CD4-positive, alpha-beta T cell (primary cell): ENCODE measurements around the gene CST7. TPM values are rescaled to one million over a fixed set of nuclear protein-coding genes. Genes with fewer than 3 reads are reported as not detected.
A peak's percentile ranks its signal among the peaks of the same experiment; 100 is the strongest.

Source experiments
- ATAC-seq: fragments of 200-7000 bp; cut with Tn5 transposase; one replicate; pipeline ENCODE4 v1.10.0; 2022; ENCODE audit warnings: mild to moderate bottlenecking; ENCODE audit not compliant: poor library complexity
- CTCF ChIA-PET: fragments of 350-600 bp; sonication (Branson Sonifier 250); formaldehyde crosslinking; loops from one replicate; lab custom pipeline; 2021; ENCODE audit warnings: antibody characterized with exemption, inconsistent platforms; lab: Charles Lee
- POLR2A ChIA-PET: fragments of 350-600 bp; sonication (Branson Sonifier 250); formaldehyde crosslinking; loops from one replicate; lab custom pipeline; 2021; ENCODE audit warnings: antibody characterized with exemption, inconsistent platforms; lab: Charles Lee
- DNase-seq, 14 experiments: peaks; one replicate each; pipeline ENCODE4 v3.0.0-alpha.2; 2013 to 2020; ENCODE audit warnings: mixed read lengths in 2 of 14
- H3K27ac ChIP-seq, 2 donors: one replicate each; pipeline versions ENCODE4 v1.5.1 to v1.7.0; 2013; ENCODE audit warnings: low read length in 2 of 2, low read depth in 1 of 2, mild to moderate bottlenecking in 1 of 2
- H3K27me3 ChIP-seq, 2 experiments: 1 replicate in 1 of 2; 2 replicates in 1 of 2; pipeline versions ENCODE4 v1.6.1 to v1.7.0; 2013; ENCODE audit warnings: low read length in 2 of 2, control low read depth in 1 of 2, mild to moderate bottlenecking in 1 of 2, moderate library complexity in 1 of 2; ENCODE audit not compliant: insufficient read depth in 2 of 2, control insufficient read depth in 1 of 2
- H3K36me3 ChIP-seq: one replicate; pipeline ENCODE4 v1.6.1; 2013; ENCODE audit warnings: low read length, control low read depth; ENCODE audit not compliant: insufficient read depth
- H3K4me1 ChIP-seq: one replicate; pipeline ENCODE4 v1.6.1; 2013; ENCODE audit warnings: low read length, control low read depth; ENCODE audit not compliant: insufficient read depth
- H3K4me3 ChIP-seq: one replicate; pipeline ENCODE4 v1.5.1; 2013; ENCODE audit warnings: mild to moderate bottlenecking, low read length, moderate library complexity
- H3K9me3 ChIP-seq, 2 experiments: 1 replicate in 1 of 2; 2 replicates in 1 of 2; pipeline versions ENCODE4 v1.6.1 to v1.7.0; 2013; ENCODE audit warnings: low read length in 2 of 2, mild to moderate bottlenecking in 2 of 2, control low read depth in 1 of 2, moderate library complexity in 1 of 2; ENCODE audit not compliant: control insufficient read depth in 1 of 2, insufficient read depth in 1 of 2
- H3K27ac Mint-ChIP-seq: one replicate; pipeline ENCODE4 v1.8.0; 2020; ENCODE audit warnings: mixed read lengths
- H3K27me3 Mint-ChIP-seq: one replicate; pipeline ENCODE4 v1.8.0; 2021; ENCODE audit warnings: mixed read lengths
- H3K36me3 Mint-ChIP-seq: one replicate; pipeline ENCODE4 v1.8.0; 2021; ENCODE audit warnings: low read depth, mixed read lengths
- H3K4me1 Mint-ChIP-seq: one replicate; pipeline ENCODE4 v1.8.0; 2021; ENCODE audit warnings: low read depth, mixed read lengths
- H3K4me3 Mint-ChIP-seq: one replicate; pipeline ENCODE4 v1.8.0; 2020; ENCODE audit warnings: mild to moderate bottlenecking, mixed read lengths
- H3K9me3 Mint-ChIP-seq: one replicate; pipeline ENCODE4 v1.8.0; 2020; ENCODE audit warnings: mixed read lengths
- intact Hi-C, 2 experiments: fragments of 100-400 bp; cut with DNase I in 1 of 2; cut with micrococcal nuclease in 1 of 2; formaldehyde crosslinking; loops; one replicate each; pipeline versions ENCODE4 v1.15.1 to v1.9.0; 2023 to 2025; cut with DNase I, micrococcal nuclease
- total RNA-seq, 174 experiments: library from RNA in 2 of 174; stranded (reverse) in 2 of 174; gene quantifications; one replicate each; pipeline ENCODE4 v1.2.3 and lab custom pipeline; 2021 to 2026
- TF ChIP-seq, protein P1 (sequence below): fragments of 200-600 bp; IDR thresholded peaks from one replicate; pipeline ENCODE4 v1.8.0; 2022; ENCODE audit warnings: antibody characterized with exemption, mild to moderate bottlenecking

The CST7 gene
- total RNA-seq, 2 experiments from 2014 or later, result 3.2 to 4.4 TPM

GRCh38 chr20:24949756-24950127 lies 673 bp downstream of the CST7 start:
- H3K9me3 ChIP-seq, result no peaks in the 10 kb centered on the region
- H3K4me3 ChIP-seq, result peak overlapping the region; percentile 66
- H3K27me3 ChIP-seq, result no peaks in the 10 kb centered on the region
- peak overlapping the region; percentile 36 for H3K4me3 Mint-ChIP-seq
- CTCF ChIA-PET, result no interaction called here
- DNase-seq (no peak), ATAC-seq (no peak)
- POLR2A ChIA-PET, result interaction anchor here (1.2 kb wide), 1 partner anchor 108 kb away, joined by 3 read pairs; the partner anchor contains the start of gene ACSS1
- H3K27ac Mint-ChIP-seq, result peak overlapping the region; percentile 73
- H3K4me1 ChIP-seq, result peaks cover 59% of the 10 kb centered on the region
- H3K36me3 Mint-ChIP-seq, result peaks cover 16% of the 10 kb centered on the region
- TF ChIP-seq, protein P1, sequence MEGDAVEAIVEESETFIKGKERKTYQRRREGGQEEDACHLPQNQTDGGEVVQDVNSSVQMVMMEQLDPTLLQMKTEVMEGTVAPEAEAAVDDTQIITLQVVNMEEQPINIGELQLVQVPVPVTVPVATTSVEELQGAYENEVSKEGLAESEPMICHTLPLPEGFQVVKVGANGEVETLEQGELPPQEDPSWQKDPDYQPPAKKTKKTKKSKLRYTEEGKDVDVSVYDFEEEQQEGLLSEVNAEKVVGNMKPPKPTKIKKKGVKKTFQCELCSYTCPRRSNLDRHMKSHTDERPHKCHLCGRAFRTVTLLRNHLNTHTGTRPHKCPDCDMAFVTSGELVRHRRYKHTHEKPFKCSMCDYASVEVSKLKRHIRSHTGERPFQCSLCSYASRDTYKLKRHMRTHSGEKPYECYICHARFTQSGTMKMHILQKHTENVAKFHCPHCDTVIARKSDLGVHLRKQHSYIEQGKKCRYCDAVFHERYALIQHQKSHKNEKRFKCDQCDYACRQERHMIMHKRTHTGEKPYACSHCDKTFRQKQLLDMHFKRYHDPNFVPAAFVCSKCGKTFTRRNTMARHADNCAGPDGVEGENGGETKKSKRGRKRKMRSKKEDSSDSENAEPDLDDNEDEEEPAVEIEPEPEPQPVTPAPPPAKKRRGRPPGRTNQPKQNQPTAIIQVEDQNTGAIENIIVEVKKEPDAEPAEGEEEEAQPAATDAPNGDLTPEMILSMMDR, result no peak
- no peaks in the 10 kb centered on the region for H3K27me3 Mint-ChIP-seq
- peak overlapping the region; percentile 33 to 38 for H3K27ac ChIP-seq
- H3K4me1 Mint-ChIP-seq, result peaks cover 24% of the 10 kb centered on the region
- H3K9me3 Mint-ChIP-seq, result peaks cover 14% of the 10 kb centered on the region
- intact Hi-C loops, result no loop called here
- peaks cover 2% of the 10 kb centered on the region for H3K36me3 ChIP-seq

- Mint-ChIP-seq H3K27ac (peak overlapping the region; percentile 73), H3K9me3 (peaks cover 12% of the 10 kb centered on the region), H3K27me3 (no peaks in the 10 kb centered on the region), H3K36me3 (peaks cover 15% of the 10 kb centered on the region), H3K4me1 (peaks cover 29% of the 10 kb centered on the region), H3K4me3 (peak overlapping the region; percentile 36)
- intact Hi-C loops, result no loop called here
- no peaks in the 10 kb centered on the region for H3K9me3 ChIP-seq
- peaks cover 64% of the 10 kb centered on the region for H3K4me1 ChIP-seq
- ChIA-PET CTCF (no interaction called here), POLR2A (no interaction called here)
- peak overlapping the region; percentile 66 for H3K4me3 ChIP-seq
- TF ChIP-seq, protein P1, result no peak
- H3K36me3 ChIP-seq, result peaks cover 2% of the 10 kb centered on the region
- DNase-seq (no peak), ATAC-seq (no peak)
- peak overlapping the region; percentile 33 to 38 for H3K27ac ChIP-seq
- no peaks in the 10 kb centered on the region for H3K27me3 ChIP-seq
Measured at GRCh38 chr20:24950128-24950835, 1.2 kb downstream of the CST7 start.

DNA sequence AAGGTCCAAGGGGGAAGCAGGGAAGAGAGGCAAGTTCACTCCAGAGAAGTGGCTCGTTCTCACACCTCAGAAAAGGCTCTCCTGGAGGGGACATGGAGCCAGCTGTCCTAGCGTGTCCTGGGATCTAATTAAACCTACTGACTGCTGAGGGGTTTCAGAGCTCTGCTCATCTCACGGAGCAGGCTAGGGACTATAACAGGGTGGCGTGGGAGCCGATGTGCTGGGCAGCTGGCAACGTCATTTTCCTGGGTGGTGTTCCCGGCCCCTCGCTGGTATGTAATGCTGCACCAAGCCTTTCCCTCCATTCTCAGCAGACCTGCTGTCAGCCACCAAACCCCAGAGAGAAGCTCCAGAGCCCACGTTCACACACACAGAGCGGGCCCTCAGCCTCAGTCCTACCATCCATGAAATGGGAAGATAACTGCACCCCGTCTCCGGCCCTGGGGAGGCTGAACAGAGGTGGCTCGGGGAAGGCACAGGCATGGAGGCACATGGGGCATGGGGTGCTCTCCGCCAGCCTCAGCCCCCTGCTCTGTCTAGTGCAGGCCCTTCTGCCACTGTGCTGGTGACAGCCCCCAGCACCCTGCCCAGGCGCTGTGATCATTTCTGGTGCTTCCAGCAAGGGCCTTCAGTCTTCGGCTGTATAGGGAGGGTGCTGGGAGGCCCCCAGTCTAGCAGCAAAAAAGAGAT lies 1.9 kb downstream of the CST7 start:
- POLR2A ChIA-PET, result interaction anchor here (1.0 kb wide), 1 partner anchor 107 kb away, joined by 3 read pairs; the partner anchor contains the start of gene ACSS1
- Mint-ChIP-seq H3K27ac (no peak overlapping the region), H3K36me3 (peaks cover 9% of the 10 kb centered on the region), H3K9me3 (peaks cover 6% of the 10 kb centered on the region), H3K4me1 (peaks cover 34% of the 10 kb centered on the region), H3K4me3 (peak overlapping the region; percentile 34), H3K27me3 (no peaks in the 10 kb centered on the region)
- H3K27me3 ChIP-seq, result no peaks in the 10 kb centered on the region
- peak overlapping the region; percentile 66 for H3K4me3 ChIP-seq
- DNase-seq (no peak), ATAC-seq (no peak)
- intact Hi-C loops, result no loop called here
- CTCF ChIA-PET, result no interaction called here
- peaks cover 6% of the 10 kb centered on the region for H3K36me3 ChIP-seq
- peaks cover 71% of the 10 kb centered on the region for H3K4me1 ChIP-seq
- TF ChIP-seq, protein P1, result no peak
- no peaks in the 10 kb centered on the region for H3K9me3 ChIP-seq
- peak overlapping the region in 1 of 2 donors; percentile 38 for H3K27ac ChIP-seq
